HepG2 (cell line): ENCODE data around the gene FAM83D. TPM values are rescaled to one million over a fixed set of nuclear protein-coding genes. Genes with fewer than 3 reads are reported as not detected.

Experiments used
- ARNTL ChIP-seq: sonication (generic); formaldehyde crosslinking; IDR thresholded peaks from 2 replicates; pipeline ENCODE4 v1.4.0; 2020; ENCODE audit warnings: mild to moderate bottlenecking, missing genetic modification reagents
- CC2D1A ChIP-seq: sonication (generic); formaldehyde crosslinking; IDR thresholded peaks from 2 replicates; pipeline ENCODE4 v1.8.1; 2023; ENCODE audit warnings: mild to moderate bottlenecking, missing genetic modification reagents
- DZIP1 ChIP-seq: sonication (generic); formaldehyde crosslinking; IDR thresholded peaks from 2 replicates; pipeline ENCODE4 v1.5.0; 2020; ENCODE audit warnings: mild to moderate bottlenecking, missing genetic modification reagents
- ESRRA ChIP-seq: sonication (generic); formaldehyde crosslinking; IDR thresholded peaks from 2 replicates; pipeline ENCODE4 v1.5.1; 2020; ENCODE audit warnings: mild to moderate bottlenecking, low read depth, missing genetic modification reagents
- GABPB1 ChIP-seq: IDR thresholded peaks from 2 replicates; pipeline ENCODE4 v1.6.1; 2016; ENCODE audit warnings: mild to moderate bottlenecking, missing genetic modification reagents, moderate library complexity, missing compliant biosample characterization
- MAX ChIP-seq: IDR thresholded peaks from 2 replicates; pipeline ENCODE4 v1.6.1; 2012; ENCODE audit warnings: inconsistent platforms
- PATZ1 ChIP-seq: sonication (generic); formaldehyde crosslinking; IDR thresholded peaks from 2 replicates; pipeline ENCODE4 v1.4.0; 2020; ENCODE audit warnings: missing genetic modification reagents
- YEATS4 ChIP-seq: sonication (generic); formaldehyde crosslinking; IDR thresholded peaks from 2 replicates; pipeline ENCODE4 v1.4.0; 2020; ENCODE audit warnings: missing genetic modification reagents, borderline replicate concordance
- ZBTB25 ChIP-seq: IDR thresholded peaks from 2 replicates; pipeline ENCODE4 v1.6.1; 2018; ENCODE audit warnings: missing genetic modification reagents
- ZFP36L2 ChIP-seq: sonication (generic); formaldehyde crosslinking; IDR thresholded peaks from 2 replicates; pipeline ENCODE4 v1.4.0; 2020; ENCODE audit warnings: missing genetic modification reagents
- ZFP37 ChIP-seq: sonication (generic); formaldehyde crosslinking; IDR thresholded peaks from 2 replicates; pipeline ENCODE4 v1.4.0; 2020; ENCODE audit warnings: missing genetic modification reagents, borderline replicate concordance
- ZKSCAN1 ChIP-seq: fragments of 150-350 bp; IDR thresholded peaks from 2 replicates; pipeline ENCODE4 v1.6.1; 2014; ENCODE audit warnings: low read length
- ZNF12 ChIP-seq: sonication (generic); formaldehyde crosslinking; IDR thresholded peaks from 2 replicates; pipeline ENCODE4 v1.5.0; 2020; ENCODE audit warnings: missing genetic modification reagents
- ZNF256 ChIP-seq: sonication (generic); formaldehyde crosslinking; conservative IDR thresholded peaks from 2 replicates; pipeline ENCODE4 v1.4.0; 2020; ENCODE audit warnings: missing genetic modification reagents
- ZNF329 ChIP-seq: sonication (generic); formaldehyde crosslinking; IDR thresholded peaks from 2 replicates; pipeline ENCODE4 v1.9.0; 2021; ENCODE audit warnings: low read depth, mild to moderate bottlenecking, missing genetic modification reagents
- ZNF513 ChIP-seq: sonication (generic); formaldehyde crosslinking; conservative IDR thresholded peaks from 2 replicates; pipeline ENCODE4 v1.5.0; 2020; ENCODE audit warnings: missing genetic modification reagents
- ZNF550 ChIP-seq: sonication (generic); formaldehyde crosslinking; IDR thresholded peaks from 2 replicates; pipeline ENCODE4 v1.4.0; 2020; ENCODE audit warnings: mild to moderate bottlenecking, missing genetic modification reagents, borderline replicate concordance
- ZNF556 ChIP-seq: sonication (generic); formaldehyde crosslinking; IDR thresholded peaks from 2 replicates; pipeline ENCODE4 v1.4.0; 2020; ENCODE audit warnings: mild to moderate bottlenecking, missing genetic modification reagents, borderline replicate concordance
- ZNF558 ChIP-seq: sonication (generic); formaldehyde crosslinking; IDR thresholded peaks from 2 replicates; pipeline ENCODE4 v1.9.0; 2022; ENCODE audit warnings: mild to moderate bottlenecking, missing genetic modification reagents, borderline replicate concordance
- ZNF629 ChIP-seq: sonication (generic); formaldehyde crosslinking; conservative IDR thresholded peaks from 2 replicates; pipeline ENCODE4 v1.5.0; 2020; ENCODE audit warnings: missing genetic modification reagents
- ZNF713 ChIP-seq: sonication (generic); formaldehyde crosslinking; IDR thresholded peaks from 2 replicates; pipeline ENCODE4 v1.4.0; 2020; ENCODE audit warnings: mild to moderate bottlenecking, missing genetic modification reagents
- ZNF766 ChIP-seq: sonication (generic); formaldehyde crosslinking; IDR thresholded peaks from 2 replicates; pipeline ENCODE4 v1.5.0; 2020; ENCODE audit warnings: missing genetic modification reagents, borderline replicate concordance
- polyA plus RNA-seq, 8 experiments: library from polyadenylated mRNA; depleted of rRNA in 3 of 8; stranded (reverse) in 7 of 8; unstranded in 1 of 8; fragments of >200 nt; fragmentation: Illumina TruSeq in 4 of 8; extraction: Trizol in 4 of 8; gene quantifications; 2 replicates each; pipeline versions ENCODE4 v1.2.1 to v1.2.3, GENCODE V29; 2011 to 2016; ENCODE audit warnings: low read depth in 4 of 8, missing spikeins in 1 of 8, mixed read lengths in 1 of 8; ENCODE audit not compliant: insufficient read depth in 1 of 8
- total RNA-seq, 5 experiments: library from RNA; depleted of rRNA; stranded (reverse); fragments of >200 nt; fragmentation: Illumina TruSeq; extraction: Trizol; gene quantifications; 2 replicates each; pipeline ENCODE4 v1.2.3, GENCODE V29; 2016; ENCODE audit warnings: low read depth in 1 of 5

FAM83D gene
- total and polyA plus RNA-seq, 2 of the 13 experiments (the other 11 are each of a cell fraction or from before 2014, with no cell fraction given), result 51.4 to 64.0 TPM

GRCh38 chr20:38962044-38962927, 36.1 kb downstream of the FAM83D start, which contains the start of gene DHX35 (continued):
- TF ChIP-seq ZNF12 (CRISPR knock-in tag) (peak; percentile 62; the same call in 1 of the 2 replicates), ZNF558 (CRISPR knock-in tag) (peak; percentile 86; the same call in 1 of the 2 replicates), ZNF629 (CRISPR knock-in tag) (peak; percentile 94), ARNTL (CRISPR knock-in tag) (peak; percentile 99), ZNF329 (CRISPR knock-in tag) (no peak; the same call in 1 of the 2 replicates), ZNF766 (CRISPR knock-in tag) (peak; percentile 65; the same call in 1 of the 2 replicates), ZKSCAN1 (no peak; the same call in 1 of the 2 replicates), CC2D1A (no peak), ZBTB25 (CRISPR knock-in tag) (peak; percentile 95), ZNF513 (no peak), ZNF713 (no peak), MAX (peak; percentile 96), PATZ1 (peak; percentile 95), ZFP37 (peak; percentile 22; the same call in 1 of the 2 replicates), YEATS4 (peak; percentile 92; the same call in 1 of the 2 replicates), ZNF550 (CRISPR knock-in tag) (no peak), ZFP36L2 (CRISPR knock-in tag) (0 out of 2 replicates have a peak, but pooled peaks have one; percentile 24), ESRRA (CRISPR knock-in tag) (peak; percentile 91), GABPB1 (CRISPR knock-in tag) (peak; percentile 91), DZIP1 (CRISPR knock-in tag) (peak; percentile 94), ZNF256 (CRISPR knock-in tag) (peak; percentile 95), ZNF556 (peak; percentile 88; the same call in 1 of the 2 replicates)
